BLaER1 treated with 17β-estradiol and CSF1 and Interleukin-3, amounts not matched to agents 10 nM and 100 nM (cell line): ENCODE data around the gene MPRIP.
A peak's percentile ranks its signal among the peaks of the same experiment; 100 is the strongest.

Source experiments
- H3K27ac ChIP-seq, 11 experiments: shearing (Covaris generic); formaldehyde crosslinking; 2 replicates each; pipeline ENCODE4 v1.8.1; 2022
- H3K27me3 ChIP-seq, 11 experiments: shearing (Covaris generic); formaldehyde crosslinking; 2 replicates each; pipeline ENCODE4 v1.8.1; 2022
- H3K36me3 ChIP-seq, 11 experiments: shearing (Covaris generic); formaldehyde crosslinking; 2 replicates each; pipeline ENCODE4 v1.8.1; 2022
- H3K4me1 ChIP-seq, 10 experiments: shearing (Covaris generic); formaldehyde crosslinking; 2 replicates each; pipeline ENCODE4 v1.8.1; 2022
- H3K4me2 ChIP-seq, 11 experiments: shearing (Covaris generic); formaldehyde crosslinking; 2 replicates each; pipeline ENCODE4 v1.8.1; 2022
- H3K4me3 ChIP-seq, 10 experiments: shearing (Covaris generic); formaldehyde crosslinking; 2 replicates each; pipeline ENCODE4 v1.8.1; 2022
- H3K9ac ChIP-seq, 11 experiments: shearing (Covaris generic); formaldehyde crosslinking; 2 replicates each; pipeline ENCODE4 v1.8.1; 2022
- H3K9me3 ChIP-seq, 11 experiments: shearing (Covaris generic); formaldehyde crosslinking; replicated peaks in 1 of 11; 2 replicates each; pipeline ENCODE4 v1.8.1; 2022
- H4K20me1 ChIP-seq, 11 experiments: shearing (Covaris generic); formaldehyde crosslinking; 2 replicates each; pipeline ENCODE4 v1.8.1; 2022
- Cebpa-rat ChIP-seq, 11 experiments: shearing (Covaris generic); IDR thresholded peaks; 2 replicates each; pipeline ENCODE4 v1.8.1; 2022

The MPRIP gene

GRCh38 chr17:17124341-17124740 lies 82.1 kb downstream of the MPRIP start:
- Histone ChIP-seq H3K4me2 (peak overlapping the region in 9 of 11 experiments; percentile 79 to 99 (median 97); a peak in 18 of 22 replicates), H3K9ac (peak overlapping the region in 2 of 11 experiments; percentile 75 to 76; a peak in 2 of 22 replicates), H3K27me3 (no peaks in the 10 kb centered on the region), H3K4me1 (peaks cover 50 to 100% (median 92%) of the 10 kb centered on the region in 10 experiments), H4K20me1 (peaks cover 82 to 100% (median 98%) of the 10 kb centered on the region in 11 experiments; a peak in 21 of 22 replicates), H3K27ac (peak overlapping the region in 8 of 11 experiments; percentile 73 to 86 (median 80); a peak in 11 of 22 replicates), H3K9me3 (no peaks in the 10 kb centered on the region), H3K4me3 (no peak overlapping the region), H3K36me3 (peaks cover 16 to 28% (median 25%) of the 10 kb centered on the region in 11 experiments; a peak in 20 of 22 replicates)
- TF ChIP-seq Cebpa-rat (IDR thresholded peaks at IDR 0.05) = no peak

GRCh38 chr17:17125136-17126084 lies 83.2 kb downstream of the MPRIP start:
- peak overlapping the region in 7 of 10 experiments; percentile 20 to 58 (median 49); a peak in 12 of 20 replicates for H3K4me3 ChIP-seq
- H3K36me3 ChIP-seq = peaks cover 20 to 39% (median 36%) of the 10 kb centered on the region in 11 experiments; a peak in 20 of 22 replicates
- H3K27ac ChIP-seq = peak overlapping the region in 9 of 11 experiments; percentile 28 to 86 (median 80); a peak in 17 of 22 replicates
- H3K9me3 ChIP-seq = no peaks in the 10 kb centered on the region
- peaks cover 45 to 100% (median 92%) of the 10 kb centered on the region in 10 experiments for H3K4me1 ChIP-seq
- H3K27me3 ChIP-seq = no peaks in the 10 kb centered on the region
- H3K4me2 ChIP-seq = peak overlapping the region; percentile 79 to 99 (median 94)
- peak overlapping the region in 10 of 11 experiments; percentile 18 to 78 (median 72); a peak in 18 of 22 replicates for H3K9ac ChIP-seq
- TF ChIP-seq Cebpa-rat (IDR thresholded peaks at IDR 0.05) = no peak
- H4K20me1 ChIP-seq = peaks cover 71 to 100% (median 98%) of the 10 kb centered on the region in 11 experiments; a peak in 21 of 22 replicates

GRCh38 chr17:17126131-17127110 lies 84.2 kb downstream of the MPRIP start:
- Histone ChIP-seq H3K4me2 (peak overlapping the region; percentile 79 to 99 (median 94)), H3K4me1 (peaks cover 44 to 100% (median 92%) of the 10 kb centered on the region in 10 experiments), H3K9me3 (no peaks in the 10 kb centered on the region), H3K4me3 (peak overlapping the region in 8 of 10 experiments; percentile 14 to 58 (median 48); a peak in 13 of 20 replicates), H4K20me1 (peaks cover 67 to 100% (median 98%) of the 10 kb centered on the region in 11 experiments; a peak in 21 of 22 replicates), H3K27ac (peak overlapping the region in 9 of 11 experiments; percentile 28 to 86 (median 80); a peak in 17 of 22 replicates), H3K9ac (peak overlapping the region; percentile 18 to 78 (median 72); a peak in 21 of 22 replicates), H3K36me3 (peaks cover 26 to 49% (median 46%) of the 10 kb centered on the region in 11 experiments; a peak in 21 of 22 replicates), H3K27me3 (no peaks in the 10 kb centered on the region)
- peak in 4 of 11 experiments; percentile 16 to 46 (median 43); a peak in 3 of 22 replicates for TF ChIP-seq Cebpa-rat (IDR thresholded peaks at IDR 0.05)

- peak overlapping the region in 8 of 11 experiments; percentile 65 to 78 (median 74); a peak in 16 of 22 replicates for H3K9ac ChIP-seq
- H3K4me1 ChIP-seq = peaks cover 44 to 100% (median 98%) of the 10 kb centered on the region in 10 experiments
- no peaks in the 10 kb centered on the region for H3K9me3 ChIP-seq
- TF ChIP-seq Cebpa-rat (IDR thresholded peaks at IDR 0.05) = no peak
- peak overlapping the region; percentile 79 to 99 (median 94) for H3K4me2 ChIP-seq
- H3K27ac ChIP-seq = peak overlapping the region in 9 of 11 experiments; percentile 28 to 86 (median 80); a peak in 17 of 22 replicates
- H3K36me3 ChIP-seq = peaks cover 27 to 56% (median 53%) of the 10 kb centered on the region in 11 experiments; a peak in 21 of 22 replicates
- no peaks in the 10 kb centered on the region for H3K27me3 ChIP-seq
- peaks cover 67 to 100% (median 98%) of the 10 kb centered on the region in 11 experiments; a peak in 21 of 22 replicates for H4K20me1 ChIP-seq
- peak overlapping the region in 3 of 10 experiments; percentile 46 to 52 (median 50); a peak in 3 of 20 replicates for H3K4me3 ChIP-seq
Measured at GRCh38 chr17:17127156-17127555, 84.9 kb downstream of the MPRIP start.

- Histone ChIP-seq H3K27me3 (no peaks in the 10 kb centered on the region), H3K4me2 (peak overlapping the region in 10 of 11 experiments; percentile 79 to 99 (median 96); a peak in 19 of 22 replicates), H4K20me1 (peaks cover 64 to 100% (median 98%) of the 10 kb centered on the region in 11 experiments; a peak in 21 of 22 replicates), H3K9me3 (no peaks in the 10 kb centered on the region), H3K27ac (peak overlapping the region in 8 of 11 experiments; percentile 73 to 86 (median 80); a peak in 14 of 22 replicates), H3K4me1 (peaks cover 44 to 100% (median 95%) of the 10 kb centered on the region in 10 experiments), H3K9ac (peak overlapping the region in 7 of 11 experiments; percentile 0 to 78 (median 72); a peak in 8 of 22 replicates), H3K36me3 (peaks cover 34 to 63% (median 60%) of the 10 kb centered on the region in 11 experiments; a peak in 21 of 22 replicates), H3K4me3 (no peak overlapping the region)
- TF ChIP-seq Cebpa-rat (IDR thresholded peaks at IDR 0.05) = no peak
Measured at GRCh38 chr17:17127730-17128291, 85.6 kb downstream of the MPRIP start.

GRCh38 chr17:17128476-17129075 lies 86.3 kb downstream of the MPRIP start:
- TF ChIP-seq Cebpa-rat (IDR thresholded peaks at IDR 0.05) = no peak
- Histone ChIP-seq H3K27ac (peak overlapping the region in 6 of 11 experiments; percentile 12 to 86 (median 80); a peak in 8 of 22 replicates), H3K9ac (peak overlapping the region in 4 of 11 experiments; percentile 0 to 78 (median 8); a peak in 4 of 22 replicates), H3K36me3 (peaks cover 41 to 70% (median 67%) of the 10 kb centered on the region in 11 experiments; a peak in 21 of 22 replicates), H3K9me3 (no peaks in the 10 kb centered on the region), H3K4me2 (peak overlapping the region; percentile 3 to 99 (median 94); a peak in 16 of 22 replicates), H3K4me3 (no peak overlapping the region), H3K4me1 (peaks cover 44 to 100% (median 89%) of the 10 kb centered on the region in 10 experiments), H4K20me1 (peaks cover 61 to 100% (median 99%) of the 10 kb centered on the region in 11 experiments; a peak in 21 of 22 replicates), H3K27me3 (no peaks in the 10 kb centered on the region)

- Histone ChIP-seq H3K27me3 (no peaks in the 10 kb centered on the region), H3K27ac (peak overlapping the region in 2 of 11 experiments; percentile 20 to 86; a peak in 2 of 22 replicates), H3K9me3 (no peaks in the 10 kb centered on the region), H3K36me3 (peaks cover 48 to 79% (median 76%) of the 10 kb centered on the region in 11 experiments; a peak in 21 of 22 replicates), H3K4me3 (no peak overlapping the region), H4K20me1 (peaks cover 52 to 100% (median 99%) of the 10 kb centered on the region in 11 experiments; a peak in 21 of 22 replicates), H3K4me1 (peaks cover 43 to 100% (median 81%) of the 10 kb centered on the region in 10 experiments), H3K4me2 (peak overlapping the region in 9 of 11 experiments; percentile 6 to 99 (median 97); a peak in 17 of 22 replicates), H3K9ac (peak overlapping the region in 4 of 11 experiments; percentile 12 to 47 (median 28); a peak in 5 of 22 replicates)
- no peak for TF ChIP-seq Cebpa-rat (IDR thresholded peaks at IDR 0.05)
Measured at GRCh38 chr17:17129466-17129865, 87.2 kb downstream of the MPRIP start.
